IPS-18a (cell line): Measurements from ENCODE around the gene GTPBP8.

ENCODE experiments used
- H3K27ac ChIP-seq: one replicate; pipeline ENCODE4 v1.5.1; 2013; ENCODE audit warnings: low read length
- H3K27me3 ChIP-seq: one replicate; pipeline ENCODE4 v1.6.1; 2013; ENCODE audit warnings: mild to moderate bottlenecking, low read length; ENCODE audit not compliant: control insufficient read depth, insufficient read depth
- H3K36me3 ChIP-seq: one replicate; pipeline ENCODE4 v1.6.1; 2013; ENCODE audit warnings: low read depth, low read length; ENCODE audit not compliant: control insufficient read depth
- H3K4me1 ChIP-seq: one replicate; pipeline ENCODE4 v1.6.1; 2013; ENCODE audit warnings: low read depth, low read length; ENCODE audit not compliant: control insufficient read depth
- H3K4me3 ChIP-seq: one replicate; pipeline ENCODE4 v1.5.1; 2013; ENCODE audit warnings: low read length
- H3K9ac ChIP-seq: one replicate; pipeline ENCODE4 v1.6.1; 2013; ENCODE audit warnings: mild to moderate bottlenecking, low read length, moderate library complexity
- H3K9me3 ChIP-seq: one replicate; pipeline ENCODE4 v1.6.1; 2013; ENCODE audit warnings: low read depth, low read length; ENCODE audit not compliant: control insufficient read depth

Gene GTPBP8

GRCh38 chr3:112990672-112991602, at the start of gene GTPBP8:
GTPBP8 (plus strand) TSS chr3:112990984; CDS start chr3:112991000, 16 bp downstream.
- Histone ChIP-seq H3K27me3 (no peaks in the 10 kb centered on the region), H3K9ac (peak within 1 kb of the TSS; percentile 94), H3K36me3 (peaks cover 5% of the 10 kb centered on the region), H3K4me1 (peaks cover 9% of the 10 kb centered on the region), H3K4me3 (peak within 1 kb of the TSS; percentile 94), H3K27ac (peak within 1 kb of the TSS; percentile 97), H3K9me3 (no peaks in the 10 kb centered on the region)

- Histone ChIP-seq H3K4me1 (peaks cover 4% of the 10 kb centered on the region), H3K9me3 (no peaks in the 10 kb centered on the region), H3K36me3 (no peaks in the 10 kb centered on the region), H3K4me3 (no peak overlapping the region), H3K9ac (no peak overlapping the region), H3K27ac (no peak overlapping the region), H3K27me3 (no peaks in the 10 kb centered on the region)
Measured at GRCh38 chr3:112948346-112948838, 42.4 kb upstream of the GTPBP8 start.

- Histone ChIP-seq H3K9me3 (no peaks in the 10 kb centered on the region), H3K27me3 (no peaks in the 10 kb centered on the region), H3K9ac (no peak overlapping the region), H3K4me1 (no peaks in the 10 kb centered on the region), H3K27ac (no peak overlapping the region), H3K36me3 (no peaks in the 10 kb centered on the region), H3K4me3 (no peak overlapping the region)
Measured at GRCh38 chr3:112956351-112956750, 34.4 kb upstream of the GTPBP8 start.

GRCh38 chr3:112958811-112959560, 31.8 kb upstream of the GTPBP8 start:
- Histone ChIP-seq H3K9me3 (no peaks in the 10 kb centered on the region), H3K4me3 (no peak overlapping the region), H3K4me1 (no peaks in the 10 kb centered on the region), H3K27ac (no peak overlapping the region), H3K27me3 (no peaks in the 10 kb centered on the region), H3K9ac (no peak overlapping the region), H3K36me3 (no peaks in the 10 kb centered on the region)

GRCh38 chr3:112963683-112964082, 27.1 kb upstream of the GTPBP8 start:
- H3K36me3 ChIP-seq = no peaks in the 10 kb centered on the region
- no peak overlapping the region for H3K4me3 ChIP-seq
- no peaks in the 10 kb centered on the region for H3K27me3 ChIP-seq
- no peak overlapping the region for H3K27ac ChIP-seq
- H3K9ac ChIP-seq = no peak overlapping the region
- H3K9me3 ChIP-seq = no peaks in the 10 kb centered on the region
- H3K4me1 ChIP-seq = no peaks in the 10 kb centered on the region

- no peaks in the 10 kb centered on the region for H3K27me3 ChIP-seq
Measured at GRCh38 chr3:112965656-112966055, 25.1 kb upstream of the GTPBP8 start.

GRCh38 chr3:112966633-112967032, 24.2 kb upstream of the GTPBP8 start:
- Histone ChIP-seq H3K4me3 (no peak overlapping the region), H3K9me3 (no peaks in the 10 kb centered on the region), H3K4me1 (no peaks in the 10 kb centered on the region), H3K27me3 (no peaks in the 10 kb centered on the region), H3K9ac (no peak overlapping the region), H3K36me3 (no peaks in the 10 kb centered on the region), H3K27ac (no peak overlapping the region)

More at GRCh38 chr3:112965656-112966055, 25.1 kb upstream of the GTPBP8 start:
- Histone ChIP-seq H3K9me3 (no peaks in the 10 kb centered on the region), H3K27ac (no peak overlapping the region), H3K36me3 (no peaks in the 10 kb centered on the region), H3K4me3 (no peak overlapping the region), H3K4me1 (no peaks in the 10 kb centered on the region), H3K9ac (no peak overlapping the region)

GRCh38 chr3:112967425-112967824, 23.4 kb upstream of the GTPBP8 start:
- Histone ChIP-seq H3K27ac (no peak overlapping the region), H3K27me3 (no peaks in the 10 kb centered on the region), H3K4me1 (no peaks in the 10 kb centered on the region), H3K9me3 (no peaks in the 10 kb centered on the region), H3K36me3 (no peaks in the 10 kb centered on the region), H3K9ac (no peak overlapping the region), H3K4me3 (no peak overlapping the region)

GRCh38 chr3:112967828-112968227, 23.0 kb upstream of the GTPBP8 start:
- Histone ChIP-seq H3K4me3 (no peak overlapping the region), H3K9me3 (no peaks in the 10 kb centered on the region), H3K27me3 (no peaks in the 10 kb centered on the region), H3K4me1 (no peaks in the 10 kb centered on the region), H3K9ac (no peak overlapping the region), H3K36me3 (no peaks in the 10 kb centered on the region), H3K27ac (no peak overlapping the region)

GRCh38 chr3:112972158-112972557, 18.6 kb upstream of the GTPBP8 start:
- Histone ChIP-seq H3K9me3 (no peaks in the 10 kb centered on the region), H3K27ac (no peak overlapping the region), H3K36me3 (no peaks in the 10 kb centered on the region), H3K4me3 (no peak overlapping the region), H3K27me3 (no peaks in the 10 kb centered on the region), H3K9ac (no peak overlapping the region), H3K4me1 (no peaks in the 10 kb centered on the region)

- Histone ChIP-seq H3K27me3 (no peaks in the 10 kb centered on the region), H3K9ac (no peak overlapping the region), H3K27ac (no peak overlapping the region), H3K4me3 (no peak overlapping the region), H3K4me1 (no peaks in the 10 kb centered on the region), H3K36me3 (no peaks in the 10 kb centered on the region), H3K9me3 (no peaks in the 10 kb centered on the region)
Measured at GRCh38 chr3:112973325-112974177, 17.2 kb upstream of the GTPBP8 start.
